Liver (tissue), 9 donors: ENCODE measurements around the gene NUDT12. TPM values are rescaled to one million over a fixed set of nuclear protein-coding genes. Genes with fewer than 3 reads are reported as not detected.

Experiments
- DNase-seq: peaks from one replicate; pipeline ENCODE4 v3.0.0-alpha.2; 2017; ENCODE audit warnings: low spot score
- H3K27ac ChIP-seq, 2 donors: one replicate each; pipeline ENCODE4 v1.7.0; 2013; ENCODE audit warnings: inconsistent platforms in 2 of 2, low read length in 2 of 2, control low read depth in 1 of 2, low read depth in 1 of 2, mild to moderate bottlenecking in 1 of 2
- H3K27me3 ChIP-seq, 4 donors: one replicate each; pipeline versions ENCODE4 v1.6.1 to v1.7.0; 2013; ENCODE audit warnings: low read length in 3 of 4, inconsistent platforms in 1 of 4, mild to moderate bottlenecking in 1 of 4, moderate library complexity in 1 of 4; ENCODE audit not compliant: control insufficient read depth in 4 of 4, insufficient read depth in 4 of 4
- H3K36me3 ChIP-seq, 4 donors: one replicate each; pipeline versions ENCODE4 v1.6.1 to v1.7.0; 2013; ENCODE audit warnings: low read length in 3 of 4, mild to moderate bottlenecking in 3 of 4, low read depth in 1 of 4, moderate library complexity in 1 of 4; ENCODE audit not compliant: control insufficient read depth in 4 of 4, insufficient read depth in 3 of 4
- H3K4me1 ChIP-seq, 4 donors: one replicate each; pipeline versions ENCODE4 v1.6.1 to v1.7.0; 2013; ENCODE audit warnings: low read length in 3 of 4, mild to moderate bottlenecking in 3 of 4, moderate library complexity in 1 of 4; ENCODE audit not compliant: control insufficient read depth in 4 of 4, insufficient read depth in 4 of 4
- H3K4me3 ChIP-seq, 3 donors: one replicate each; pipeline versions ENCODE4 v1.6.1 to v1.7.0; 2013; ENCODE audit warnings: low read length in 3 of 3, control low read depth in 1 of 3, low read depth in 1 of 3, mild to moderate bottlenecking in 1 of 3
- H3K9ac ChIP-seq, 2 donors: one replicate each; pipeline ENCODE4 v1.7.0; 2013; ENCODE audit warnings: low read length in 2 of 2, mild to moderate bottlenecking in 2 of 2, moderate library complexity in 2 of 2, control low read depth in 1 of 2, low read depth in 1 of 2
- H3K9me3 ChIP-seq, 4 donors: one replicate each; pipeline versions ENCODE4 v1.6.1 to v1.7.0; 2013; ENCODE audit warnings: low read length in 3 of 4; ENCODE audit not compliant: control insufficient read depth in 4 of 4
- CTCF ChIP-seq: fragments of 150-350 bp; IDR thresholded peaks from 2 replicates; pipeline ENCODE4 v1.5.1; 2017; ENCODE audit warnings: improper control_type of control experiment, low read depth, low read length; ENCODE audit not compliant: missing input control
- EGR1 ChIP-seq, 2 donors: IDR thresholded peaks; 2 replicates each; pipeline ENCODE4 v1.6.1; 2016 to 2018; ENCODE audit warnings: antibody characterized with exemption in 2 of 2, low read depth in 2 of 2
- FOXA1 ChIP-seq: IDR thresholded peaks from 2 replicates; pipeline ENCODE4 v1.6.1; 2016; ENCODE audit warnings: antibody characterized with exemption
- GABPA ChIP-seq, 2 donors: IDR thresholded peaks in 1 of 2; conservative IDR thresholded peaks in 1 of 2; 2 replicates each; pipeline ENCODE4 v1.6.1; 2016; ENCODE audit warnings: antibody characterized with exemption in 2 of 2, mild to moderate bottlenecking in 1 of 2, moderate library complexity in 1 of 2
- HNF4A ChIP-seq, 2 donors: conservative IDR thresholded peaks; 2 replicates each; pipeline ENCODE4 v1.6.1; 2016; ENCODE audit warnings: antibody characterized with exemption in 2 of 2, mild to moderate bottlenecking in 2 of 2
- HNF4G ChIP-seq: IDR thresholded peaks from 2 replicates; pipeline ENCODE4 v1.6.1; 2016; ENCODE audit warnings: antibody characterized with exemption
- JUND ChIP-seq, 2 donors: IDR thresholded peaks; 2 replicates each; pipeline ENCODE4 v1.6.1; 2016; ENCODE audit warnings: antibody characterized with exemption in 2 of 2
- NR2F2 ChIP-seq: IDR thresholded peaks from 2 replicates; pipeline ENCODE4 v1.6.1; 2016; ENCODE audit warnings: antibody characterized with exemption
- RAD21 ChIP-seq, 2 donors: IDR thresholded peaks; 2 replicates each; pipeline ENCODE4 v1.6.1; 2016; ENCODE audit warnings: antibody characterized with exemption in 2 of 2, mild to moderate bottlenecking in 2 of 2
- REST ChIP-seq: IDR thresholded peaks from 2 replicates; pipeline ENCODE4 v1.6.1; 2016; ENCODE audit warnings: antibody characterized with exemption, mild to moderate bottlenecking
- RXRA ChIP-seq, 2 donors: IDR thresholded peaks; 2 replicates each; pipeline ENCODE4 v1.6.1; 2017 to 2018; ENCODE audit warnings: antibody characterized with exemption in 2 of 2, mild to moderate bottlenecking in 1 of 2
- SP1 ChIP-seq: IDR thresholded peaks from 2 replicates; pipeline ENCODE4 v1.6.1; 2018; ENCODE audit warnings: antibody characterized with exemption, mild to moderate bottlenecking
- TAF1 ChIP-seq: conservative IDR thresholded peaks from 2 replicates; pipeline ENCODE4 v1.6.1; 2016; ENCODE audit warnings: antibody characterized with exemption, mild to moderate bottlenecking
- WGBS: extraction: QIAGEN DNeasy Blood & Tissue Kit; methylation state at CpG from one replicate; pipeline ENCODE4 v1.1.7; 2013; 5-methylcytosine and 5-hydroxymethylcytosine counted together
- polyA plus RNA-seq, 2 donors: library from polyadenylated mRNA; stranded (reverse) in 1 of 2; unstranded in 1 of 2; fragments of 200-250 nt in 1 of 2; fragments of >200 nt in 1 of 2; fragmentation: Nextera tagmentation in 1 of 2; extraction: Ambion mirVana in 1 of 2; gene quantifications; one replicate each; pipeline versions ENCODE4 v1.2.1 to v1.2.3, GENCODE V29; 2013 to 2015
- total RNA-seq, 2 donors: library from RNA; depleted of rRNA; stranded (reverse); fragments of >200 nt; gene quantifications; one replicate each; pipeline ENCODE4 v1.2.3, GENCODE V29; 2014
- TF ChIP-seq, protein P1 (sequence below): IDR thresholded peaks from 2 replicates; pipeline ENCODE4 v1.6.1; 2016; ENCODE audit warnings: antibody characterized with exemption
- TF ChIP-seq, protein P2 (sequence below): IDR thresholded peaks from 2 replicates; pipeline ENCODE4 v1.6.1; 2016; ENCODE audit warnings: antibody characterized with exemption
- TF ChIP-seq, protein P3 (sequence below): IDR thresholded peaks from 2 replicates; pipeline ENCODE4 v1.6.1; 2016; ENCODE audit warnings: antibody characterized with exemption
- donor health status: healthy.
- donor health status: healthy.
- donor health status: healthy.
- donor health status: healthy.
- donor health status: healthy.

NUDT12 gene
- total and polyA plus RNA-seq, 4 donors: 8.6 to 19.0 (median 13.3) TPM

DNA sequence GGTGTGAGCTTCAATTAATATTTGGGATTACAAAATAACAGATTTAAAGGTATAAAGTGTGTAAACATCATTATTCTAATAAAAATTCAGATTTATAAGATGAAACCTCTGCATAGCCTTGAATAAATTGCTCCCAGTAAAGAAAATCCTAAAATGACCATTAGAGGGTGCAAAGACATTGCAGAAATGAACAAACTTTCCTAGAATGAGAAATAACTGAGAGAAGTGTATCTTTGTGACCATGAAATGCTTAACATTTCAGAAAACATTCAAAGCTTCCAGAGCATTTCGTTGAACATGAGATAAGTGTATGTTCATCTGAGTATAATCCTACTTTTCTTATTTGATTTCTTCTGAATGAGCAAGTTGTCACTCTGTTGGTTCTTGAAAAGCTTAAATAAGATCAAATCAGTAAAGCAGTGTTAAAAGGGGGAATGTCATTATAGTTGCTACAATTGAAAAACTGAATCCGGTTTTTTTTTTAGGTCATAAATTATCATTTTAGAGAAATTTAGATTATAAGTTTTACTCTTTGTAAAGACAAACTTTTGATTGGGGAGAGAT is 24.7 kb upstream of the NUDT12 start (continued):
- TF ChIP-seq CTCF (peak; percentile 64), RAD21 (IDR thresholded peaks at IDR 0.05) (peak; percentile 92 to 93), SP1 (no peak), GABPA (IDR thresholded peaks at IDR 0.05 in 1 of 2, conservative IDR thresholded peaks at IDR 0.05 in 1 of 2) (no peak), NR2F2 (no peak), HNF4A (conservative IDR thresholded peaks at IDR 0.05) (no peak), FOXA1 (no peak)

DNA sequence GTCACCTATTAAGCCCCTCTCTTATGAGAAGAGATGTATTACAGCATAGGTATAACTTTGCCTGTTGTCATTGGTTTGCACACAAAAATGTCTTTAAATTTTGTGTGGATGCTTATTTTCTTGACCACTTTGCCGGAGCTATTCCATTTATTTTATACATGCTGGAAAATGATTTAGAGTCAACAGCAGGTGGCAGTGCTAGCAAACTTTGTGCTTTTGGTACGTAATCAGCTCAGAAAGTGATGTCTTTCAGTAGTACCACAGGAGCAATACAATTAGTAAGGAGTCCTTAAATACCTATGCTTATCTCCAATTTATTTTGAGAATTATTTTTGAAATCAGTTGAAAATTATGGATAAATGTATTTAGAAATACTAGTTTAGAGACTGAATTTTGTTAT is 19.8 kb upstream of the NUDT12 start:
- no peaks in the 10 kb centered on the region for H3K4me1 ChIP-seq
- H3K9ac ChIP-seq: no peak overlapping the region
- H3K27ac ChIP-seq: no peak overlapping the region
- no peak overlapping the region for H3K4me3 ChIP-seq
- 11% methylated on average over 2 of the region's 2 CpGs for WGBS
- peaks cover 0 to 2% (median 0%) of the 10 kb centered on the region in 4 donors for H3K27me3 ChIP-seq
- H3K9me3 ChIP-seq: no peaks in the 10 kb centered on the region
- TF ChIP-seq CTCF (peak; percentile 57), RXRA (IDR thresholded peaks at IDR 0.05) (no peak), HNF4G (no peak), RAD21 (IDR thresholded peaks at IDR 0.05) (peak; percentile 82 to 88), TAF1 (peak; percentile 11)
- TF ChIP-seq, protein P1, sequence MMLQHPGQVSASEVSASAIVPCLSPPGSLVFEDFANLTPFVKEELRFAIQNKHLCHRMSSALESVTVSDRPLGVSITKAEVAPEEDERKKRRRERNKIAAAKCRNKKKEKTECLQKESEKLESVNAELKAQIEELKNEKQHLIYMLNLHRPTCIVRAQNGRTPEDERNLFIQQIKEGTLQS: no peak
- TF ChIP-seq, protein P2, sequence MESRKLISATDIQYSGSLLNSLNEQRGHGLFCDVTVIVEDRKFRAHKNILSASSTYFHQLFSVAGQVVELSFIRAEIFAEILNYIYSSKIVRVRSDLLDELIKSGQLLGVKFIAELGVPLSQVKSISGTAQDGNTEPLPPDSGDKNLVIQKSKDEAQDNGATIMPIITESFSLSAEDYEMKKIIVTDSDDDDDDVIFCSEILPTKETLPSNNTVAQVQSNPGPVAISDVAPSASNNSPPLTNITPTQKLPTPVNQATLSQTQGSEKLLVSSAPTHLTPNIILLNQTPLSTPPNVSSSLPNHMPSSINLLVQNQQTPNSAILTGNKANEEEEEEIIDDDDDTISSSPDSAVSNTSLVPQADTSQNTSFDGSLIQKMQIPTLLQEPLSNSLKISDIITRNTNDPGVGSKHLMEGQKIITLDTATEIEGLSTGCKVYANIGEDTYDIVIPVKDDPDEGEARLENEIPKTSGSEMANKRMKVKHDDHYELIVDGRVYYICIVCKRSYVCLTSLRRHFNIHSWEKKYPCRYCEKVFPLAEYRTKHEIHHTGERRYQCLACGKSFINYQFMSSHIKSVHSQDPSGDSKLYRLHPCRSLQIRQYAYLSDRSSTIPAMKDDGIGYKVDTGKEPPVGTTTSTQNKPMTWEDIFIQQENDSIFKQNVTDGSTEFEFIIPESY: no peak
- no peaks in the 10 kb centered on the region for H3K36me3 ChIP-seq
- DNase-seq: no peak

- DNase-seq: no peak
- 79% methylated on average over 3 of the region's 3 CpGs for WGBS
- H3K4me1 ChIP-seq: peaks cover 0 to 9% (median 8%) of the 10 kb centered on the region in 4 donors
- H3K27me3 ChIP-seq: no peaks in the 10 kb centered on the region
- H3K27ac ChIP-seq: no peak overlapping the region
- no peaks in the 10 kb centered on the region for H3K36me3 ChIP-seq
- H3K9ac ChIP-seq: no peak overlapping the region
- H3K4me3 ChIP-seq: no peak overlapping the region
- no peaks in the 10 kb centered on the region for H3K9me3 ChIP-seq
- TF ChIP-seq JUND (IDR thresholded peaks at IDR 0.05) (no peak), HNF4G (no peak), RAD21 (IDR thresholded peaks at IDR 0.05) (no peak), EGR1 (IDR thresholded peaks at IDR 0.05; ENCODE audit: low read depth in 2 of 2) (no peak), SP1 (no peak), GABPA (IDR thresholded peaks at IDR 0.05 in 1 of 2, conservative IDR thresholded peaks at IDR 0.05 in 1 of 2) (no peak), FOXA1 (no peak), REST (no peak), NR2F2 (no peak), TAF1 (no peak), HNF4A (conservative IDR thresholded peaks at IDR 0.05) (no peak), RXRA (IDR thresholded peaks at IDR 0.05) (no peak)
- TF ChIP-seq, protein P2: no peak
- TF ChIP-seq, protein P1: no peak
- TF ChIP-seq, protein P3, sequence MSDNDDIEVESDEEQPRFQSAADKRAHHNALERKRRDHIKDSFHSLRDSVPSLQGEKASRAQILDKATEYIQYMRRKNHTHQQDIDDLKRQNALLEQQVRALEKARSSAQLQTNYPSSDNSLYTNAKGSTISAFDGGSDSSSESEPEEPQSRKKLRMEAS: no peak
Observed at GRCh38 chr5:103573411-103573810, 10.8 kb upstream of the NUDT12 start.
